Nephron (organoid): Measurements from ENCODE around the gene MS4A1.
A peak's percentile ranks its signal among the peaks of the same experiment; 100 is the strongest.

Experiments used
- H3K27ac Mint-ChIP-seq, 3 experiments: 2 replicates each; pipeline ENCODE4 v1.8.0; 2020; ENCODE audit warnings: mixed read lengths in 3 of 3, mild to moderate bottlenecking in 2 of 3, moderate library complexity in 1 of 3
- H3K27me3 Mint-ChIP-seq: 2 replicates; pipeline ENCODE4 v1.8.0; 2021; ENCODE audit warnings: low read depth, mild to moderate bottlenecking, moderate library complexity, mixed read lengths
- H3K36me3 Mint-ChIP-seq: 2 replicates; pipeline ENCODE4 v1.8.0; 2020; ENCODE audit warnings: low read depth, mixed read lengths
- H3K4me1 Mint-ChIP-seq: 2 replicates; pipeline ENCODE4 v1.8.0; 2020; ENCODE audit warnings: mixed read lengths
- H3K4me3 Mint-ChIP-seq, 3 experiments: 2 replicates each; pipeline ENCODE4 v1.8.0; 2020; ENCODE audit warnings: mild to moderate bottlenecking in 3 of 3, mixed read lengths in 3 of 3, moderate library complexity in 2 of 3
- H3K9me3 Mint-ChIP-seq: 2 replicates; pipeline ENCODE4 v1.8.0; 2020; ENCODE audit warnings: mixed read lengths
- CTCF ChIP-seq, 3 experiments: fragments of 200-600 bp; sonication (generic); IDR thresholded peaks; one replicate each; pipeline ENCODE4 v1.5.0; 2021; ENCODE audit warnings: antibody characterized with exemption in 3 of 3; ENCODE audit not compliant: unreplicated experiment in 3 of 3

MS4A1 gene

GRCh38 chr11:60455531-60456042 is at the start of gene MS4A1:
Gene MS4A1, plus strand, starts transcription at chr11:60455847. Its CDS starts 6,528 bp downstream, at chr11:60462375.
- Mint-ChIP-seq H3K4me3 (no peak within 1 kb of the TSS), H3K36me3 (no peaks in the 10 kb centered on the region), H3K4me1 (no peaks in the 10 kb centered on the region), H3K27me3 (peaks cover 12% of the 10 kb centered on the region), H3K27ac (no peak within 1 kb of the TSS), H3K9me3 (peaks cover under 1% of the 10 kb centered on the region)
- TF ChIP-seq CTCF (IDR thresholded peaks at IDR 0.05; ENCODE audit: unreplicated experiment in 3 of 3) = no peak

GRCh38 chr11:60420015-60420414 is 35.6 kb upstream of the MS4A1 start:
- Mint-ChIP-seq H3K9me3 (no peaks in the 10 kb centered on the region), H3K4me1 (no peaks in the 10 kb centered on the region), H3K36me3 (no peaks in the 10 kb centered on the region), H3K27ac (no peak overlapping the region), H3K27me3 (no peaks in the 10 kb centered on the region), H3K4me3 (no peak overlapping the region)
- TF ChIP-seq CTCF (IDR thresholded peaks at IDR 0.05; ENCODE audit: unreplicated experiment in 3 of 3) = no peak

GRCh38 chr11:60422609-60423008 is 33.0 kb upstream of the MS4A1 start:
- no peaks in the 10 kb centered on the region for H3K36me3 Mint-ChIP-seq
- no peaks in the 10 kb centered on the region for H3K9me3 Mint-ChIP-seq
- H3K27me3 Mint-ChIP-seq = no peaks in the 10 kb centered on the region
- H3K4me3 Mint-ChIP-seq = no peak overlapping the region
- TF ChIP-seq CTCF (IDR thresholded peaks at IDR 0.05; ENCODE audit: unreplicated experiment in 3 of 3) = no peak
- no peaks in the 10 kb centered on the region for H3K4me1 Mint-ChIP-seq
- no peak overlapping the region for H3K27ac Mint-ChIP-seq

GRCh38 chr11:60428517-60428916 is 27.1 kb upstream of the MS4A1 start:
- no peaks in the 10 kb centered on the region for H3K9me3 Mint-ChIP-seq
- no peaks in the 10 kb centered on the region for H3K27me3 Mint-ChIP-seq
- no peak overlapping the region for H3K27ac Mint-ChIP-seq
- no peaks in the 10 kb centered on the region for H3K4me1 Mint-ChIP-seq
- H3K4me3 Mint-ChIP-seq = no peak overlapping the region
- H3K36me3 Mint-ChIP-seq = no peaks in the 10 kb centered on the region
- no peak for TF ChIP-seq CTCF (IDR thresholded peaks at IDR 0.05; ENCODE audit: unreplicated experiment in 3 of 3)

- Mint-ChIP-seq H3K4me3 (no peak within 1 kb of the TSS), H3K9me3 (no peaks in the 10 kb centered on the region), H3K27ac (peak within 1 kb of the TSS in 1 of 3 experiments; percentile 35), H3K36me3 (no peaks in the 10 kb centered on the region), H3K27me3 (no peaks in the 10 kb centered on the region), H3K4me1 (no peaks in the 10 kb centered on the region)
- TF ChIP-seq CTCF (IDR thresholded peaks at IDR 0.05; ENCODE audit: unreplicated experiment in 3 of 3) = no peak
Observed at GRCh38 chr11:60429272-60429671, 26.4 kb upstream of the MS4A1 start, which contains the start of gene MS4A5. Gene MS4A5, plus strand, starts transcription at chr11:60429572. Its CDS starts 103 bp downstream, at chr11:60429675.

- Mint-ChIP-seq H3K9me3 (no peaks in the 10 kb centered on the region), H3K36me3 (no peaks in the 10 kb centered on the region), H3K4me1 (no peaks in the 10 kb centered on the region), H3K4me3 (no peak overlapping the region), H3K27ac (peak overlapping the region; percentile 24 to 94 (median 48)), H3K27me3 (no peaks in the 10 kb centered on the region)
- TF ChIP-seq CTCF (IDR thresholded peaks at IDR 0.05; ENCODE audit: unreplicated experiment in 3 of 3) = no peak
Observed at GRCh38 chr11:60431251-60431650, 24.4 kb upstream of the MS4A1 start.
